SK-N-DZ (cell line): ENCODE results near the gene ANKRD63. TPM values are rescaled to one million over a fixed set of nuclear protein-coding genes. Genes with fewer than 3 reads are reported as not detected.

Source experiments
- DNase-seq: peaks from one replicate; pipeline ENCODE4 v3.0.0-alpha.2; 2015; ENCODE audit warnings: low spot score
- polyA plus RNA-seq, 2 experiments: library from polyadenylated mRNA; depleted of rRNA; stranded (reverse); fragments of >200 nt; gene quantifications; 2 replicates each; pipeline ENCODE4 v1.2.3, GENCODE V29; 2014

ANKRD63 gene, protein sequence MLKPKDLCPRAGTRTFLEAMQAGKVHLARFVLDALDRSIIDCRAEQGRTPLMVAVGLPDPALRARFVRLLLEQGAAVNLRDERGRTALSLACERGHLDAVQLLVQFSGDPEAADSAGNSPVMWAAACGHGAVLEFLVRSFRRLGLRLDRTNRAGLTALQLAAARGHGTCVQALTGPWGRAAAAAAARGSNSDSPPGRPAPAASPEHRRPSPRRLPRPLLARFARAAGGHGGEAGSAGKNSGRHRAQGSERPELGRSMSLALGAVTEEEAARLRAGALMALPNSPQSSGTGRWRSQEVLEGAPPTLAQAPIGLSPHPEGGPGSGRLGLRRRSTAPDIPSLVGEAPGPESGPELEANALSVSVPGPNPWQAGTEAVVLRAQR
- not detected in 2 replicates for polyA plus RNA-seq (2014; cell fraction: cytosol; rRNA removed)
- polyA plus RNA-seq (2014; cell fraction: nucleus; rRNA removed), result 2.1 TPM in 1 of 2 replicates, not detected in the other

GRCh38 chr15:40282869-40283614, at the start of gene ANKRD63:
Gene ANKRD63 (minus strand): TSS chr15:40283064. CDS start chr15:40282586, 478 bp downstream.
- no peak for DNase-seq

DNA sequence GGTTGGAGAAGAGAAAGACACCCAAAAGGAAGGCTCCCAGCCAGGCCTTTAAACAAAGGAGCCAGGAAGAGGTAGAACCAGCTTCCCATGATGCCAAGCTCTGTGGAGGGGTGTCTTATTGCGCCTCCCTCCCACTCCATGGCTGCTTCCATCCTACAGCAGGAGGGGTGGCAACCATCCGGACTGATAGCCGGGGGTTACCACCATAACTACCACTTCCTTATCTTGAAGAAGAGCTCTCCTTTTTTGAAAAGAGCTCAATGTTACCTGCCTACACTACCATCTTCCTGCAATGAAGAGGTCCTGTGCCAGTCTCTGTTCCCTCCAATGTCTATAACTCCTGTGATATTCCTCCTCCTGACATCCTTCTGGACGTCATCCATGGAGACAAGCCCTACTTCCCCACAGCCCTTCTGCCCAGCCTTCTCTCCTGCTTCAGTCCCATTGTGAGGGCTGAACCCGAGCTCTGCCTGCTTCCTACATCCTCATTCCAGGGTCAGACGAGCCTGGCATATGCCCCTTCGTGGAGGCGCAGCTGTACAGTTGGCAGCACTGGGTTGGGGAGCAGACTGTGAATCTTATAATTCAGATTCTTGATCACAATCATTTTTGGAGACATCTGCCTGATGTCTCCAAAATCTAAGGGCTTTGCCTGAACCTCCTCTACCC, 49.4 kb upstream of the ANKRD63 start:
- DNase-seq, result no peak

DNA sequence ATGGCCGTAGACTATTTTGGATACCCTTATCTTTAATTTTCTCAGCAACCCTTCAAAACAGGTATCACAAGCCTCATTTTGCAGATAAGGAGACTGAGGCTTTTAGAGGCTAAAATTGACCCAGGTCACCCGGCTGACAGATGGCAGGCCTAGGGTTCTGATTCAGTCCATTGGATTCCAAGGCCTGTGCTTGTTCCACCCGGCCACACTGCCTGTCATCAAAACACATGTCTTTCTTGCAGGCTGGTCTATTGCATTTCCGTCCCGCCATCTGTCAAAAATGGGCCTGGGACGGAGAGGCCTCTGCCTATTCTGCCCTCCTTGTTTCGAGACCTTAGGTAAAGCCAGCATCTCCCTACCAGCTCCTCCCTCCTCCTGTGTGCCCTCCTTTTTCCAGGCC, 48.8 kb upstream of the ANKRD63 start:
- DNase-seq, result no peak

DNA sequence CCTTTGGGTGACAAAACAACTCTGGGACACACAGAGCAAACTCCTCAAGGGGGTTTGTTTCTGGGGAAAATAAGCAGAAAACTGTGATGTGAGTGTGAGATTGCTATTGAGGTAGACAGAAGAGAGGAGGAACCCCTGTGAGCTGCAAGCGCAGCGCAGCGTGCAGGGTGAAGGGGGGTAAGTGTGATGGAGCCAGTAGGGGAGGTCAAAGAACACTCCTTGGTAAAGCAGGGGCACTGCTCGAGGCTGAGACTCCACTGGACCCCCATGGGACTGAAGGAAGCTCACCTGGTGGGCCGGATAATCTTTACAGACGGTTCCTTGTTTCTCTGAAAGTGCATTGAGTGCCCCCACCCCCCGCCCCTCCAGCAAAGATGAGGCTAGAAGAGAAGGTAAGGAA, 48.2 kb upstream of the ANKRD63 start:
- DNase-seq, result no peak

- peak; percentile 66 for DNase-seq
Measured at GRCh38 chr15:40330368-40330836, 47.5 kb upstream of the ANKRD63 start.

- DNase-seq, result no peak
Measured at GRCh38 chr15:40329804-40330203, 46.9 kb upstream of the ANKRD63 start.

DNA sequence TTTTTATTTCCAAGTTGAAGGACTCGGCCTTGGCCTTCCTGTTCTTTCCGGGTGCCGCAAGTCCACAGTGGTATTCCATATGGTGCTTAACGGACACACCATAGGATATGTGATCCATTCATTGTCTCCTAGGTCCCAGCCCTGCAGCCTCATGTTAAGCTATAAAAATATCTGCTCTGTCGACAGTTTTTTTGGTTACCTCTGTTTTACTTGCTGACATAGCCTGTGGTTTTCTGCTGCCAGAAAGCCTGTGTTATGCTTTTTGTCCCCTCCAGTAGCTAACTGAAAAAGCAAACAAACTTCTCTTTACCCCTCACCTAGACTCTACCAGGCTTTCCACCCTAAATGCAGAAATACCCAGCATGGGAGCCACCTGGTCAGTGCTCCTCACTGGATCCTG, 45.9 kb upstream of the ANKRD63 start:
- no peak for DNase-seq

DNA sequence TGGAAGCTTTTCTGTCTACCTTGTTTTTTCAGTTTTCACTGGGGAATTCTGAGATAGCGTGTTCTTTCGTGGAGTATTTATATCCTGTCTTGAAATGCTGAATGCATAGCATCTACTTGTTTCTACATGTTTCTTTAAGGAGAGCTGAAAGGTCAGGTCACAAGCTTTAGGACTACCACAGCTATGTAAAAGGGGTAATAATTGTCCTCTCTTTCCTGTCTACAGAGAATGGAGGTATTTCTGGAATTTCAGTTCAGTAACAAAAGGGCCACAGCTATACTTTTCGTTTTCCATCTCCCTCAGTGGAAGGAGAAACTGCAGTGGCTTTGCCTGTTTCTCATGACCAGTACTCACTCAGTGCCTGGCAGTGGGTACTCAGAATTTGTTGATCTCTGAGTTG, 45.3 kb upstream of the ANKRD63 start:
- no peak for DNase-seq

DNA sequence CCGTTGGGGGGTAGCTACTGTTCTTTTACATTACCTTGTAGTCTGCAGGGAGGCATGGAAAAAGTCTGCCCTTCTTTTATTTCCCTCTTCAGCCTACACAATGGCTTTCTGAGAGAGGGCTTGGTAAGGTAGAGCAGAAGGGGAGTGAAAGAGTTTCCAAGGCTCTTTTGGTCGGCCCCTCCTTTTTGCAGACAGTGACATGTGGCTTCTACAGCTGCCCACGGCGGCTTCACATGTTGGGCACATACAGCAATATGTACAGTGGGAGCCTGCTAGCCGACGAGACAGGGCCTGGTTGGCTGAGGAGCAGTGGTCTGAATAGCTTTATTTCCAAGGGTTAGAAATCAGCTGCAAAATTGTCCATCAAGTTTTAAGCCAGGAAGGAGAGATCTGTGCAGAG, 44.6 kb upstream of the ANKRD63 start:
- DNase-seq, result no peak

DNA sequence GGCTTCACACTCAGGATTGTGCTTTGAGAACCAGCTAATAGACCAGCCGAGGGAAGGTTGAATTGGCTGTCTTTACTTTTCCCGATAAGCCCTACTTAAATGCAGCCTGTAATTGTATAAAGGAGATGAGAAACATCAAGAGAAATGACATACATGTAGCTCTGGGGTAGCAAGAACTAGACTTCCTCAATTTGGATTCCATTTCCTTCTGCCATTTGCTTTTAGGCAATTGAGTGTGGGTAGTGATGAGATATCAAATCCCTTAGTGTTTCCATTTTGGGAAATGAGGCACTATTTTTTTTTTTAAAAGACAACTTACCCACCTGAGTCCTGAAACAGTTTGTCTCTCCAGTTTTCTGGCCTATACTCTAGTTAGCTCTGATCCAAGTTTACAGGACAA, 42.8 kb upstream of the ANKRD63 start:
- DNase-seq, result no peak

GRCh38 chr15:40325188-40325587, 42.3 kb upstream of the ANKRD63 start:
- no peak for DNase-seq

DNA sequence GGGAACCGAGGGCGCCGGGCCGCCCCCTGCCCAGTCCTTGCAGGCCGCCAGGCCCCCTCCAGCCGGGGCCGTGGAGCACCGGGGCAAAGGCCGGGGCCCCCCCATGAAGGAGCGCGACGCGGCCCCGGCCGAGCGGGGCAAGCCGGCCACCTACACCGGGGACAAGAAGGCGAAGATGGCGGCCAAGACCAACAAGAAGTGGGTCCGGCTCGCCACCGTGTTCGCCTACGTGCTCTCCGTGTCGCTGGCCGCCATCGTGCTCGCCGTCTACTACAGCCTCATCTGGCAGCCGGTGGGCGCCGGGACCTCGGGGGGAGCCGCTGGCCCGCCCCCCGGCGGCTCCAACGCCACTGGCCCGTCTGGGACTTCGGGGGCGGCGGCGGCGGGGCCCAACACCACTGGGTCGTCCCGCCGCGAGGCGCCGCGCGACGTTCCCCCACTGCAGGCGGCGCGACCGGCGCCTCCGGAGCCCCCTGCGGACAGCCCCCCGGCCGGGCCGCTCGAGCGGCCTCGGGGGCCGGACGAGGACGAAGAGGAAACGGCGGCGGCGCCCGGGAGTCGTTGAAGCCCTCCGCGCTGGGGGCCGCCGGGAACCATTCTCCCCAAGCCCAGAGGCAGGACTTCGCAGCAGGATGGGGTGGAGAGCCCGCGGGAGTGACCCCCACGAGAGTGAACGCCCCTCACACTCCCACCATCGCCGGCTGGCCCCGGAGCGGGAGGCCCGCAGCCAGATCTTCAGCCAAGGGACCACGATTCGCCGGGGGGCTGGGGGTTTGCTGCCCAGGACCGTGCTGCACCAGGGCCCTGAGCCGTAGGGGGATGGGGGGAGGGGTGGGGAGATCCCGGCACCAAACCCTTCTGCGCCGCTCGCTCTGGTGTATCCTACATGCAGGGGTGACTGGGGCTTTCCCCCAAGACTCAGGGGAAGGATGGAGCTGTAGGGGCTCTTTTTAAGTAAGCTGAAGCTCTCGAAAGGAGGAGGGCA, 41.4 kb upstream of the ANKRD63 start:
- no peak for DNase-seq

GRCh38 chr15:40323239-40323952, 40.5 kb upstream of the ANKRD63 start, which contains the start of gene INAFM2:
Gene INAFM2 (plus strand): TSS chr15:40323692. CDS start chr15:40324056, 364 bp downstream.
- DNase-seq, result peak; percentile 94

GRCh38 chr15:40322531-40323238, 39.8 kb upstream of the ANKRD63 start:
- no peak for DNase-seq

- DNase-seq, result peak; percentile 74
Measured at GRCh38 chr15:40320931-40321371, 38.1 kb upstream of the ANKRD63 start.

- DNase-seq, result no peak
Measured at GRCh38 chr15:40320409-40320808, 37.5 kb upstream of the ANKRD63 start.

- no peak for DNase-seq
Measured at GRCh38 chr15:40317580-40317979, 34.7 kb upstream of the ANKRD63 start.

DNA sequence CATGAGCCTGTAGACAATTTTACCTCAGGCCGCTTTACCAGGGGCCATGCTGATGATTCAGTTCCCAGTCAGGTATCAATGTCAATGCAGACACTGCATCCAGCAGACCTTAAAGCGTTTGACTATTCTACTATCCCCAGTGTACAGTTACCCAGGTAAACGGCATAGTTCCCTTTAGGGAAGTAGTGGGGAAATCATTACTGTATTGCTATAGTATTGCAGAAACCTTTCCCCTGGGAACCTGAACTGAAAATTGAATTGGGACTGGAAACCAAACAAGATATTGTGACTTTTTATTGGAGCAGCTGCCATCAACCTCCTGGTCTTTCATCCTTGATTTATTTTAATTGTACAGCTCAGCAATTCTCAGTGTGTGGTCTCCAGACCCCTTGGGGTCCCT, 34.1 kb upstream of the ANKRD63 start:
- no peak for DNase-seq

DNA sequence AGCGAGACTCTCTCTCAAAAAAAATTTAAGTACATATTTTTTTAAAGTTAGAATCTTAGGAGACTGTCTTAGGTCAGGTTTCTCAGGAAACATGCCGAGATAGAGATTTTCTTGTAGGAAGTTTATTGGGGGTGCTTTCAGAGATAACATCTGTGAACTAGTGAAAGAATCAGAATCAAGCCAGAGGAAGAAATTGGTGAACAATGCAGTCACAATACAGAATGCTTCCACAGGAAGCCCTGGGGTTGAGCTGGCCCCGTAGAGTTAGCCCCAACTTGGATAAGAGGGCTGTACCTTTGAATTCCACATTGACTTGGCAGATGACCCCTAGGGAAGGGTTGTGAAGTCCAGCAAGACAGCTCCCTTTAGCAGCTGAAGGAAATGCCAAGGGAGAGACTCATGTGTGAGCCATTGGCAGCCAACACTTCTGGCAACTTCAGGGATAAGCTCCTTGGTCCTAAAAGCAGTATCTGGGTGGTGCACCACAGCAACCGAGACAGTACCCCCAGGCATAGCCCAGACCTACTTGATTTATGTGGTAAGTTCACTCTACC, 31.9 kb upstream of the ANKRD63 start:
- no peak for DNase-seq
